Amygdala (tissue), 56 donors: ENCODE data around the gene GPRIN1.
"Not testable (repeated sequence)": the region's sequence is repeated elsewhere in the genome, so short reads cannot be mapped to it uniquely, and the experiment has no call there.

Source experiments
- DNase-seq, 56 donors: peaks; one replicate each; lab custom pipeline; 2025; lab: John Stamatoyannopoulos, UW

The GPRIN1 gene

DNA sequence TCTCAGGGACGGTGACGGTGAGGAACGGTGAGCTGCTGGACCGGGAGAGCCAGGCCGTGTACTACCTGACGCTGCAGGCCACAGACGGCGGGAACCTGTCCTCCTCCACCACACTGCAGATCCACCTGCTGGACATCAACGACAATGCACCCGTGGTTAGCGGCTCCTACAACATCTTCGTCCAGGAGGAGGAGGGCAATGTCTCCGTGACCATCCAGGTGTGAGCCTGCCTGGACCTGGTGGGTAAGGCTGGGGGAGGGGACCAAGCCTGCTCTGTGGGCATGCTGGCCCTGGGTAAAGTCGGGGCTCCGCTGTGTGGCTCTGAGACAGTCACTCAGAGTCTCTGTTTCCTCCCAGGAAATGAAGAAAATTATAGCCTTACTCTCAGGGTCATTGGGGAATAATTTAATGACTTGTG, 31.6 kb downstream of the GPRIN1 start:
- DNase-seq: no peak

DNA sequence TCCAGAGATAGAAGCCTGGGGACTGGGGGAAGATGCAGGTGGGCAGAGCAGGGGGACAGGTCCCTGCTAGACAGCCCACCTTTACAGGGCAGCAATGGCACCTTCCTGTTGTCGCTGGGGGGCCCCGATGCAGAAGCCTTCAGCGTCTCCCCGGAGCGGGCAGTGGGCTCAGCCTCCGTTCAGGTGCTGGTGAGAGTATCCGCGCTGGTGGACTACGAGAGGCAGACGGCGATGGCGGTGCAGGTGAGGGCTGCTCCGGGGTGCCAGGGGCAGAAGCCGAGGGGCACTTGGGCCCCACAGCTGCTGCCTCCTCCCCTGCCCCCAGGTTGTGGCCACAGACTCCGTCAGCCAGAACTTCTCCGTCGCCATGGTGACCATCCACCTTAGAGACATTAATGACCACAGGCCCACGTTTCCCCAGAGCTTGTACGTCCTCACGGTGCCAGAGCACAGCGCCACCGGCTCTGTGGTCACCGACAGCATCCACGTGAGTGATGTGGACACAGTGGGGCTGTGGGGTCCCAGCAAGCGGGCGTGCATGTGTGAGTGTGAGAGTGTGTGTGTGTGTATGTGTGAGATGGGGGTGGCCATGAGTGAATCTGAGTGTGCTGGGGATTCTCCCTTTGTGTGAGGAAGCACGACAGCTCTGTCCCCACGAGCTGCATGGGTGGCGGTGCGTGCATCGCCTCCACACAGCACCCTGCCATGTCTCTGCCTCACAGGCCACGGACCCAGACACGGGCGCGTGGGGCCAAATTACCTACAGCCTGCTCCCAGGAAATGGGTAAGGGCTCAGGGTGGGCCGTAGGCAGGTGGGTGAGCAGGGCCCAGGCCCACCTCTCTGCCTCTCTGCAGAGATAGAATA, 32.4 kb downstream of the GPRIN1 start:
- no peak for DNase-seq

DNA sequence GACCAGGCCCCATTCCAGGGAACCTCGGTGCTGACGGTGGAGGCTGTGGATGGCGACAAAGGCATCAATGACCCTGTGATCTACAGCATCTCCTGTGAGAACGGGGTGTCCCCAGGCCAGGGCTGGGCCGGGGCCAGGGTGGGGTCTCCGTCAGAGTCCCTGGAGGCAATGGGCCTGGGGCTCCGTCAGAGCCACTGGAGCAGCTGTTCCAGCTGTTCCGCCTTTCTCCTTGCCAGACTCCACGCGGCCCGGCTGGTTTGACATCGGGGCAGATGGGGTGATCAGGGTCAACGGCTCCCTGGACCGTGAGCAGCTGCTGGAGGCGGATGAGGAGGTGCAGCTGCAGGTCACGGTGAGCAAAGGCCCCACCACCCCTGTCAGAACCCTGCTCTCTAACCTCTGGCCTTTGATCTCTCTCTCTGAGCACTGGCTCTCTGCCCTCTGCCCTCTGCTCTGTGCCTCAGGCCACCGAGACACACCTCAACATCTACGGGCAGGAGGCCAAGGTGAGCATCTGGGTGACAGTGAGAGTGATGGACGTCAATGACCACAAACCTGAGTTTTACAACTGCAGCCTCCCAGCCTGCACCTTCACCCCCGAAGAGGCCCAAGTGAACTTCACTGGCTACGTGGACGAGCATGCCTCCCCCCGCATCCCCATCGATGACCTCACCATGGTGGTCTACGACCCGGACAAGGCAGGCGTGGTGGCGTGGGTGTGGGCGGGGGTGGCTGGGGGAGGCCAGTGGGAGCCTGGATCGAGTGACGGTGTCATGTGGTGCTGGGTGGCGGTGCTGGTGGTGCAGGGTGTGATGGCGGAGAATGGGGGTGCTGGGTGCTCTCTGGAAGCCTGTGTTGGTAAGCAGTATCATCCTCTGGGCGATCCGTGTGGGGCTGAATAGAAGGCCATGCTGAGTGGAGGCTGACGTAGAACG, 34.2 kb downstream of the GPRIN1 start:
- no peak for DNase-seq

DNA sequence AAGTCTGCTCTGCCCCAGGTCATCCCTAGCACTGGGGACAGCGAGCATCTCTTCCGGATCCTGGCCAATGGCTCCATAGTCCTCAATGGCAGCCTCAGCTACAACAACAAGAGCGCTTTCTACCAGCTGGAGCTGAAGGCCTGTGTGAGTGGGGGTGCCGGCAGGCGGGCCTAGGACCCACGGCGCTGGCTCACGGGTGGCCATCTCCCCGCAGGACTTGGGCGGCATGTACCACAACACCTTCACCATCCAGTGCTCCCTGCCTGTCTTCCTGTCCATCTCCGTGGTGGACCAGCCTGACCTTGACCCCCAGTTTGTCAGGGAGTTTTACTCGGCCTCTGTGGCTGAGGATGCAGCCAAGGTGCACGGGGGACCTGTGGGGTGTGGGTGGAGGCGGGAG, 34.9 kb downstream of the GPRIN1 start:
- no peak for DNase-seq

DNA sequence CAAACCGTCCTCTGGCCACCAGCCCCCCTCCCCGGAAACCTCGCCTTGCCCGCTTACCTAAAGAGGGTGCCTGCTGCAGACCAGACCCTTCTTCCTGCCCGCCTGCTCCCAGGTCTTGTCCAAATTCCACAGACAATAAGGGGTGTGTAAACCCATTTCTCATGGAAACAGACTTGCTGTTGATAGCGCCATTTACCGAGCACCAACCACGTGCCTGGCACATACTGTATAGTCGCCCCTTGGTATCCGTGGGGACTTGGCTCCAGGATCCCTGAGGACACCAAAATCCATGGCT, 35.7 kb downstream of the GPRIN1 start:
- no peak for DNase-seq

DNA sequence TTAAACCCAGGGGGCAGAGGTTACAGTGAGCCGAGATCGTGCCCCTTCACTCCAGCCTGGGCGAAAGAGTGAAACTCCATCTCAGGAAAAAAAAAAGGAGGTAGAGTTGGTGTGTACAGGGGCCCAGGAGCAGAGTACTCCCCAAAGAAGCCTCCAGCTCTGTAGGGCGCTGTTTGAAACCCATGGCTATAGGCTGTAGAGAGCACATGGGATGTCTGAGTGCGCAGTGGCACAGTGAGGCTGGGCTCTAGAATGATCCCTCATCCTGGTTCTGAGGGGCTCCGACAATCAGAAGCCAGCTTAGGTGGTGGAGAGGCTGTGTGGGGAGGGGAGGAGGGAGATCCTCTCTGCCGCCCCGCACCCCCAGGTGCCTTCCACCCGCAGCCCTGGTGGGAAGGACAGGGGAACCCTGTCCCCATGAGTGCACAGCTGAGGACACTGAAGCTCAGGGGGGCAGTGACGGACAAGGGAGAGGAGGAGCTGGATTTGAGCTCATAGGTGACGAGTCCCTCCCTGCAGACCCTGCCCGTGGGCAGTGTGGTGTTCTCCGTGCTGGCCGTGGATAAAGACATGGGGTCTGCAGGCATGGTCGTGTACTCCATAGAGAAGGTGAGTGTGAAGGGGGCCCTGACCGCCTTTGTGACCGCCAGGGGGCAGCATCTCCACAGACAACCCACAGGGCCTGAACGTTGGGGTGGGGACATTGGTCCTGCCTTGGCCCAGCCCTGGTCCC, 36.2 kb downstream of the GPRIN1 start:
- DNase-seq: peak in 46 of 56 donors; percentile 11 to 85 (median 44)

DNA sequence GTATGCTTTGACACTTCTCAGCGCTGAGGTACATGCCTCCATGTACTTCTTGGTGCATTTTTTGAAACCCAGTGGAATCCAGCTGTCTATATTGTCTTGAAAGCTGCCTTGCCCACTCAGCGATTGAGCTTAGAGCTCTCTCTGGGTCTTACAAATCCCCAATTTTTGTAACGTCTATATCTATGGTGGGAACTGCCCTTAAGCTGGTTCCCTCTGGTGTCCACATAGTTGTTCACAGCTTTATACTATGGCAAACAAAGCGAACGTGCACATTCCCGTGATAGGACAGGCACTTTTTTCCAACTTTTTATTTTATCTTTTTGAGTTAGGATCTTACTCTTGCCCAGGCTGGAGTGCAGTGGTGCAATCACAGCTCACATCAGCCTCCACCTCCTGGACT, 39.9 kb downstream of the GPRIN1 start:
- DNase-seq: no peak

DNA sequence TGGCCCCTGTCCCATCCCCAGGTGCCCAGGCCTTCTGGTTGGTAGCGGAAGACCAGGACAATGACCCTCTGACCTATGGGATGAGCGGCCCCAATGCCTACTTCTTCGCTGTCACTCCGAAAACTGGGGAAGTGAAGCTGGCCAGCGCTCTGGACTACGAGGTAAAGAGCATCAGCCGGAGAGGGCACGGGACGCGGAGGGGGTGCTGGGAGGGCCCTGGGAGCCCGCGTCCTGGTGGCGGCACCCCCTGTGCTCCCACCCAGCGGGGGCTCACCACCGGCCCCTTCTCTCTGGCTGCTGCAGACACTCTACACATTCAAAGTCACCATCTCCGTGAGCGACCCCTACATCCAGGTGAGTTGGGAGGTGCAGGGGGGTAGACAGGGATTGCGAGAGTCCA, 41.3 kb downstream of the GPRIN1 start:
- no peak for DNase-seq

DNA sequence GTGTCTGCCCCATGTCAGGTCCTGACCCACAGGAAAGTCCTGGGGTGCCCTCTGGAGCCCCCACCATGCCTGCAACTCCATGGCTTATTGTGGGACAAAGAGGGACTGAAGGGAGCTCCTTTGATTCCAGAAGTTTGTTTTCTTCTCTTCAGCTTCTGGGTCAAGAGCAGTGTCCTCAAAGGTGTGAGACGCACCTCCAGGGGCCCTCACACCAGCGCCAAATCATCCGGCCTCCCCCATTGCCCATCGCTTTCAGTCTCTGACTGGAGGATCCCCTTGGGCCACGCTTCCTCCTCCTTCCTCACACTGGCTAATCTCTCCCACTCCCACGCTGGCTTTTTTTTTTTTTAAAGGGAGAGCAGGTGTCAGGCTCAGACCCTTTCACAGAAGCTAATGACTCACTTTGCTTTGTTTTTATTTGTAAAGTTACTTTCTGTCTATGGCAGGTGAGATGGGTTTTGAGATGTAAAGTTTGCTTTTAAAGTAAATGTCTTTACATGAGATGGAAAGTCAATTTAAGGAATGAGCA, 44.1 kb downstream of the GPRIN1 start:
- DNase-seq: no peak

DNA sequence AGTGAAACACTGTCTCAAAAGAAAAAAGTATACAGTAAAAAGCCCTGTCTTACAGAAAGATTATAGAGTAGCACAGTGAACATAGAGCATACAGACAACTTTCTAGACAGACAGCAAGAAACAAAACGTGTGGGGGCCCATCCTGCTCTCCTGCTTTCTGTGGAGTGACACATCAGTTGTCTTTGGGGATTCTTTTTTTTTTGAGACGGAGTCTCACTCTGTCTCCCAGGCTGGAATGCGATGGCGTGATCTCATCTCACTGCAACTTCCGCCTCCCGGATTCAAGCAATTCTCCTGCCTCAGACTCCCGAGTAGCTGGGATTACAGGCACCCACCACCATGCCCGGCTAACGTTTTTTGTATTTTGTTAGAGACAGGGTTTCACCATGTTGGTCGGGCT, 46.0 kb downstream of the GPRIN1 start:
- DNase-seq: no peak

DNA sequence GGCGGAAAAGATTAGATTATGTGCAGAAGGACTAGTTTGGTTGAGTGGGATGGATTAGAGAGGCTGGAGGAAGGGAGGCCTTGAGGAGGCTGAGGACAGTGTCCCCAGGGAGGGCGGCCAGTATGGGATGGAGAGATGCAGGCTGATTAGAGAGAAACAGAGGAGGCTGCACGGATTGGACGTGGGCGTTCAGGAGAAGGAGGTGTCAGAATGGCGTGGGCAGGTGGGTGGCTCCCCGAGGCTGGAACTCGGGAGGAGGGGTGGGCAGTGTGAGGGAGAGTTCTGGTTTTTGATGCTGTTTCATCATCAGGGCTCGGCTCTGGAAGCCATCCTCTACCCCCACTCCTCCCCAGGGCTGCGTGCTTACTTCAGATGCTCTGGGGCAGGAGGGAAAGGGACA, 47.8 kb downstream of the GPRIN1 start:
- DNase-seq: no peak

DNA sequence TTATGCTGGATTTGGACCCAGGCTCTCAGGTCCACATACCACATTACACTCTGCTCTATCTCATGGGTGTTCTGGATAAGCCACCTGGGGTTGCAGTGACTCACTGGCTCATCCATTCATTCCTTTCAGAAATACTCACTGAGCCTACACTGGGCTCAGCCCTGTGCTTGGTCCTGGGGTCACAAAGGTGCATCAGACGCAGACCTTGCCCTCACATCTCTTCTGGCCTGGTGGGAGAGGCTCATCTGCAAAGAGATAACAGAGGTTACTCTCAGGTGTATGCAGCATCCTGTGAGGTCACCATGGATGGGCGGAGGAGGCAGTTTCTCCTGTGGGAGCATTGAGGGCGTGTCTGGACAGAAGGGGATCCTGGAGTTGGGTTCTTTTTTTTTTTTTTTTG, 48.7 kb downstream of the GPRIN1 start:
- DNase-seq: no peak

DNA sequence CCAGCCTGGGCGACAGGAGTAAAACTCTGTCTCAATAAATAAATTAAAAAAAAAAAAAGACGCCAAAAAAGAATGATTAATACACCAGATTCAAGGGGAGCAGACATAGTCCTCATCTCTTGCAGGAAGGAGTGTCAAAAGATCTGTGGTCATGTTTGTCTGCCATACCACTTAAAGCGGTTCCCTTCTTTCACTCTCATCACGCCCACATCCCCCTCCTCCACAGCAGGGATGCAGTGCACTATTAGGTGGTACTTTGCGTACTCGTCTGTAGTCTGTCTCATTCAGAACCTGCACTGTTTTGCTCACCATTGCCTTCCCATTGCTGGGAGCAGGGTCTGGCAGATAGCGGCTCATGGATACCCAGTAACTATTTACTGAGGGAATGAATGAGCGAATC, 49.6 kb downstream of the GPRIN1 start:
- no peak for DNase-seq

DNA sequence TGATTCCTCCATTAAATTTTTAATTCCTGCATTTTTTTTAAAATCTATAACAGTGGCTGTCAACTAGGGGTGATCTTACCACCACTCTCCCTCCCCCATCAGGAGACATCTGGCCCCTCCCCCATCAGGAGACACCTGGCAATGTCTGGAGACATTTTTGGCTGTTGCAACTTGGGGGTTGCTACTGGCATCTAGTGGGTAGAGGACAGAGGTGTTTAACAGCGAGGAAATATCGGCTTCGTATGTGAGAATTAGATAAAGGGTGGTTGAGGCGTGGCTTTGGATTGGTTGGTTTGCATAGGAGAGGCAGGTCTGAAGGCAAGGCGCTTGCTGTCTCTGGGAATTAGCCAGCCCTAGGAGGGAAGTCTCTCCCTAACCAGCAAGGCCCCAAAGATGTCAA, 50.3 kb downstream of the GPRIN1 start:
- DNase-seq: no peak

DNA sequence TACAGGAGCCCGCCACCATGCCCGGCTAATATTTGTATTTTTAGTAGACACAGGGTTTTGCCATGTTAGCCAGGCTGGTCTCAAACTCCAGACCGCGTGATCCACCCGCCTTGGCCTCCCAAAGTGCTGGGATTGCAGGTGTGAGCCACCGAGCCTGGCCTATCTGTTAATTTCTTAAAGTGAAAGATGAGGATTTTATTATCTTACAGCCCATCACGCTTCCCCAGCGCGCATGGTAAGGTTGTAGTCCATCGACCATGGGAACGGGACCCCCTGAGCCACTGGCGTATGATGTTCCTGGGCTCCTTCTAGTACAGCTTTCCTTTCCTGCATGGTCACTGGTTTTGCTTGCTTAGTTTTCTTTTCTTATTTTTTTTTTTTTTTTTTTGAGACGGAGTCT, 52.1 kb downstream of the GPRIN1 start:
- DNase-seq: no peak

DNA sequence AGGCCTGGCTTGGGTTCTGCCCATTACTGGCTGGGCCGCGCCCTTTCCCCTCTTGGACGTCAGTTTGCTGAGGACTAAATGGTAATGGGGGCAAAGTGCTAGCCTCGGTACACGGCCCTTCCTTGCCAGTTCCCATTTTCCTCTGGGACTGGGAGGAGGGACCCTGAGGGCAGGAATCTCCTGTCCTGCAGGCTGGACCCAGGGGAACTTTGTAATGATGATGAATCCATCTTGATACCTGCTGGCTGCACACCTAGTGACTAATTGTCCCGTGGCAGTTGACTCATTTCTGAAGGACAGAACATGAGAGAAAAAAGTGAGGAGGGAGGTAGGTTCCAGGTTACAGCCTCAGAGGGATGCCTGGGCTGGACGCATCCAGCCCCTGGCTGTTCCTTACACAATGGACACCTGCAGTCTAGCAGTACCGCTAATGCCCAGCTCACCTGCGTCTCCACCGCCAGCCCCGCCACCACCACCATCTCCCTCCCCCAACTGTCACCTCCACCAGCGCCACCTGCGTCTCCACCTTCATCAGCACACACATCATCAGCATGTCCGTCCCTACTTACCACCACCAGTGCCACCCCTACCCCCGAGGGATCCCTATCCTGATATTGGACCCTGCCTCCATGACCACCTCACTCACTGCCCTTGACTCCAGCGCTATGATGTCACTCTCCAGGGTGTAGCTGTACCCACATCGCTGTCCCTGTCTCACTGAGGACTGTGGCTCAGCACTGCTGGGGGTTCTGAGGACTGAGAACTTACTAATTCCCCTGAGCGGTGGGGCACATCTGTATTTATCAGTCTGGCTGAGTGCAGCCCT, 56.5 kb downstream of the GPRIN1 start:
- no peak for DNase-seq

DNA sequence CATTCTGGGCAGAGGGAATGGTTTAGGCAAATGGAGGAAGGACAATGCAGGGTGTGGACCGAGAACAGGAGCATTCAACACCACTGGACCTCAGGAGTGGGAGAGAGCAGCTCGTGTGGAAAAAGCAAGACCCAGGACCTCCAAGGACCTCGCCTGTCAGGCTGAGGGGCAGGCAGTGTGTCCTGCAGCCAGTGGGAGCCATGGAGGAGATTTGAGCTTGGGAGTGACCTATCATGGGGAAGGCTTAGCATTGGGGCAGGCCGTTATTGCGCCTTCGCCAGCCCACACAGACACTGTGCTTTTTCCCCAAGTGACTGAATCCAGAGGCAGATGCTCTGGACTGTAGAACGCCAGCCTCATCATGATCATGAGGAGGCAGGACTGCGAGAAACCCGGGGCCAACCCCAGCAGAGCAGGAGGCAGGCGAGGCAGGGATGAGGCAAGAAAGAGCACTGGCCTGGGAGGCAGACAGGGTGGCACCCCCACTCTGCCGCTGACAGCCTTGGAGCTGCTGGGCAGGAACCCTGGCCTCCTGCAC, 57.6 kb downstream of the GPRIN1 start:
- DNase-seq: no peak

DNA sequence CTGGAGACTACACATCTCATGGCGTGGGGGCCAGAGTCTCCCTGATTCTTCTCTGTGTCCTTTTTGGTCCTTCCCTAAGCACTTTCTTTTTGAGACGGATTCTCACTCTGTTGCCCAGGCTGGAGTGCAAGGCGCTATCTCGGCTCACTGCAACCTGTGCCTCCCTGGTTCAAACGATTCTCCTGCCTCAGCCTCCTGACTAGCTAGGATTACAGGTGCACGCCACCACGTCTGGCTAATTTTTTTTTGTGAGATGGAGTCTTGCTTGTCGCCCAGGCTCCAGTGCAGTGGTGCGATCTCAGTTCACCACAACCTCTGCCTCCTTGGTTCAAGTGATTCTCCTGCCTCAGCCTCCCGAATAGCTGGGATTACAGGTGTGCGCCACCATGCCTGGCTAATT, 59.0 kb downstream of the GPRIN1 start:
- not testable (repeated sequence) for DNase-seq

DNA sequence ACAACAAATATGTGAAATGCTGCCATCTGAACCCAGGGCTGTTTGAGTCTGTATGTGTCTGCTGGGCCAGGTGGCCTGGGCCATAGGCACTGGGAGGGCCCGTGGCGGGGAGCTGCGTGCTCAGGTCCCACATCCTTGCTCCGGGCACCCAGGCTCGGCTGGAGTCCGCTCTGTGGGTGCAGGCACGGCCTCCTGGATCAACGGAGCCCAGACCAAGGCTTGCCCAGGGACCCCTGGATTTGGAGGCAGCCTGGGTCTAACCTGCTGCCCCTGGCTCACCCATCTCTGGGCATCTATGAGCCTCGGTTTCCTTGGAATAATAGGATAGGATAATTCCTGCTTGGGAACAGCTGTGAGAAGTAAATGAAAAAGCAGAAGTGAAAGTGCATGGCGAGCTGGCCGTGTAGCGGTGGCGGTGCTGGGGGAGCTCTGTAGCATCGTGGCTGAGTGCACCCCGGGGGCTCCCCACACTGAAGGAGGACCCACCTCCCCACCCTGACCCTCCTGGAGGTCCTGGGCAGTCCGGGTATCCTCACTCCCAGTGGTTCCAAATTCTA, 59.6 kb downstream of the GPRIN1 start:
- no peak for DNase-seq
